ENCODE data around the gene PPDPF. TPM values are rescaled to one million over a fixed set of nuclear protein-coding genes. Genes with fewer than 3 reads are reported as not detected.

PPDPF gene
- total RNA-seq, 4 donors from 2014 or later = 151 to 352 (median 299) TPM

- Histone ChIP-seq H3K36me3 (peaks cover 18% of the 10 kb centered on the region), H3K27ac (no peak overlapping the region), H3K9me3 (no peaks in the 10 kb centered on the region), H3K4me1 (peaks cover 20% of the 10 kb centered on the region), H3K4me3 (no peak overlapping the region), H3K27me3 (no peaks in the 10 kb centered on the region)
- DNase-seq (ENCODE audit: low spot score in 2 of 2) = no peak
- 32% methylated on average over 2 of the region's 2 CpGs for WGBS
- TF ChIP-seq EP300 (IDR thresholded peaks at IDR 0.05) (no peak), POLR2A (IDR thresholded peaks at IDR 0.05) (no peak), POLR2AphosphoS5 (IDR thresholded peaks at IDR 0.05) (no peak), CTCF (IDR thresholded peaks at IDR 0.05) (no peak)
Measured at GRCh38 chr20:63525971-63526370, 5.4 kb downstream of the PPDPF start.

- no peak for DNase-seq (ENCODE audit: low spot score in 2 of 2)
- Histone ChIP-seq H3K9me3 (no peaks in the 10 kb centered on the region), H3K36me3 (peaks cover 15% of the 10 kb centered on the region), H3K4me3 (no peak overlapping the region), H3K27me3 (no peaks in the 10 kb centered on the region), H3K4me1 (peaks cover 9% of the 10 kb centered on the region), H3K27ac (no peak overlapping the region)
- WGBS = 81% methylated on average over 9 of the region's 9 CpGs
- TF ChIP-seq EP300 (IDR thresholded peaks at IDR 0.05) (no peak), POLR2A (IDR thresholded peaks at IDR 0.05) (no peak), CTCF (IDR thresholded peaks at IDR 0.05) (no peak), POLR2AphosphoS5 (IDR thresholded peaks at IDR 0.05) (no peak)
Measured at GRCh38 chr20:63527184-63527583, 6.6 kb downstream of the PPDPF start.

GRCh38 chr20:63529180-63529860, 8.8 kb downstream of the PPDPF start:
- peaks cover under 1% of the 10 kb centered on the region for H3K27me3 ChIP-seq
- no peaks in the 10 kb centered on the region for H3K36me3 ChIP-seq
- H3K4me1 ChIP-seq = peaks cover 12% of the 10 kb centered on the region
- WGBS = 78% methylated on average over 10 of the region's 27 CpGs
- H3K27ac ChIP-seq = no peak overlapping the region
- DNase-seq (ENCODE audit: low spot score in 2 of 2) = peak in 1 of 2 donors; percentile 62
- H3K4me3 ChIP-seq = no peak overlapping the region
- TF ChIP-seq POLR2AphosphoS5 (IDR thresholded peaks at IDR 0.05) = no peak
- no peak for TF ChIP-seq EP300 (IDR thresholded peaks at IDR 0.05)
- no peak for TF ChIP-seq CTCF (IDR thresholded peaks at IDR 0.05)
- TF ChIP-seq POLR2A (IDR thresholded peaks at IDR 0.05) = no peak
- H3K9me3 ChIP-seq = no peaks in the 10 kb centered on the region

- H3K27ac ChIP-seq = no peak overlapping the region
- peak in 1 of 2 donors; percentile 64 for DNase-seq (ENCODE audit: low spot score in 2 of 2)
- 78% methylated on average over 13 of the region's 39 CpGs for WGBS
Measured at GRCh38 chr20:63529861-63530787, 9.6 kb downstream of the PPDPF start.

GRCh38 chr20:63530788-63531160, 10.2 kb downstream of the PPDPF start:
- no peak for TF ChIP-seq POLR2AphosphoS5 (IDR thresholded peaks at IDR 0.05)
- no peak for TF ChIP-seq EP300 (IDR thresholded peaks at IDR 0.05)
- no peak for TF ChIP-seq CTCF (IDR thresholded peaks at IDR 0.05)
- no peak for TF ChIP-seq POLR2A (IDR thresholded peaks at IDR 0.05)
- no peaks in the 10 kb centered on the region for H3K9me3 ChIP-seq
- 68% methylated on average over 10 of the region's 14 CpGs for WGBS

More at GRCh38 chr20:63529861-63530787, 9.6 kb downstream of the PPDPF start:
- peaks cover 20% of the 10 kb centered on the region for H3K4me1 ChIP-seq
- H3K36me3 ChIP-seq = no peaks in the 10 kb centered on the region
- H3K27me3 ChIP-seq = peaks cover 3% of the 10 kb centered on the region
- H3K9me3 ChIP-seq = no peaks in the 10 kb centered on the region
- no peak for TF ChIP-seq EP300 (IDR thresholded peaks at IDR 0.05)
- no peak overlapping the region for H3K4me3 ChIP-seq

More at GRCh38 chr20:63530788-63531160, 10.2 kb downstream of the PPDPF start:
- H3K27ac ChIP-seq = no peak overlapping the region
- peak in 1 of 2 donors; percentile 54 for DNase-seq (ENCODE audit: low spot score in 2 of 2)
- no peak overlapping the region for H3K4me3 ChIP-seq
- H3K36me3 ChIP-seq = no peaks in the 10 kb centered on the region
- peaks cover 25% of the 10 kb centered on the region for H3K4me1 ChIP-seq
- peaks cover 7% of the 10 kb centered on the region for H3K27me3 ChIP-seq

All from suprapubic skin (tissue), 4 donors.